ENCODE measurements around the gene ITGB3BP.

Gene ITGB3BP

DNA sequence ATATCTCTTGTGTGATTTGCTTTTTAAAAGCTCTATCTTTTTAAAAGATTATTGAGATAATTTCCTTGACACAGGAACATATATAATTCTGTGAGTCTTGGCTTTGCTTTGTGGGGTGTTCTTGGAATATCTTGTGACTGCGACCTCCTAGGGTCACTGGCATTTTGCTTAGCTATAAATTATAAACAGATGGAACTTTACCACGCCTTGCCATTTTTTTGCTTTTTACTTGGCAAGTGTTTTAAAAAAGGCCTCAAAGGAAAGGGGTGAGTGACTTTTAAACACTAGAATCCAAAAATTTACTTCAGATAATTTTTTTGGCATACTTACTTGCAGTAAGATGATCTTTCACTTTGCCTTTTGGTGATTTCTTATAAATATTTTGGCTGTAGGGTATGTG, 112.0 kb downstream of the ITGB3BP start:
- TF ChIP-seq, protein P1, sequence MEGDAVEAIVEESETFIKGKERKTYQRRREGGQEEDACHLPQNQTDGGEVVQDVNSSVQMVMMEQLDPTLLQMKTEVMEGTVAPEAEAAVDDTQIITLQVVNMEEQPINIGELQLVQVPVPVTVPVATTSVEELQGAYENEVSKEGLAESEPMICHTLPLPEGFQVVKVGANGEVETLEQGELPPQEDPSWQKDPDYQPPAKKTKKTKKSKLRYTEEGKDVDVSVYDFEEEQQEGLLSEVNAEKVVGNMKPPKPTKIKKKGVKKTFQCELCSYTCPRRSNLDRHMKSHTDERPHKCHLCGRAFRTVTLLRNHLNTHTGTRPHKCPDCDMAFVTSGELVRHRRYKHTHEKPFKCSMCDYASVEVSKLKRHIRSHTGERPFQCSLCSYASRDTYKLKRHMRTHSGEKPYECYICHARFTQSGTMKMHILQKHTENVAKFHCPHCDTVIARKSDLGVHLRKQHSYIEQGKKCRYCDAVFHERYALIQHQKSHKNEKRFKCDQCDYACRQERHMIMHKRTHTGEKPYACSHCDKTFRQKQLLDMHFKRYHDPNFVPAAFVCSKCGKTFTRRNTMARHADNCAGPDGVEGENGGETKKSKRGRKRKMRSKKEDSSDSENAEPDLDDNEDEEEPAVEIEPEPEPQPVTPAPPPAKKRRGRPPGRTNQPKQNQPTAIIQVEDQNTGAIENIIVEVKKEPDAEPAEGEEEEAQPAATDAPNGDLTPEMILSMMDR (conservative IDR thresholded peaks at IDR 0.05; ENCODE audit: low read depth, low read length) = no peak
- H3K4me3 ChIP-seq (ENCODE audit: low read depth, low read length) = no peak overlapping the region
- peak; percentile 25 for DNase-seq (ENCODE audit: low read depth)

GRCh38 chr1:63408331-63408730, 114.7 kb downstream of the ITGB3BP start:
- no peak for DNase-seq (ENCODE audit: low read depth)
- TF ChIP-seq, protein P1 (conservative IDR thresholded peaks at IDR 0.05; ENCODE audit: low read depth, low read length) = no peak
- no peak overlapping the region for H3K4me3 ChIP-seq (ENCODE audit: low read depth, low read length)

DNA sequence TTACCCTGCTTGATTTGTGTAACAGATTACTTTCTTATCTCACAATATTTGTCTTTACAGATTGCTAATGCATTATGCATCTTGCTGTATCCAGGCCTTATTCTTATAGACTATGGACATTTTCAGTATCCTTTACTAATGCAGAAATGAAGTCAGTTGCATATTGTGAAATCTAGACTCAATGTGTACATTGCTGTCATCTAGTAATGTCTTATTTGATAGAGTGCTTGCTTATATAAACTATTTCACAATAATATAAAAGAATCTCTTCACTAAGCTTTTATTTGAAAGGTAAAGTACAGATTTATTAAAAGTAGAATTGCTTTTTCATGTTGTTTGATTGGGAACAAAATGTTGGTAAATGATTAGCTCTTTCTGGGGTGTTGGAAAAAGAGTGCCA, 116.0 kb downstream of the ITGB3BP start:
- no peak overlapping the region for H3K4me3 ChIP-seq (ENCODE audit: low read depth, low read length)
- no peak for DNase-seq (ENCODE audit: low read depth)
- TF ChIP-seq, protein P1 (conservative IDR thresholded peaks at IDR 0.05; ENCODE audit: low read depth, low read length) = no peak

DNA sequence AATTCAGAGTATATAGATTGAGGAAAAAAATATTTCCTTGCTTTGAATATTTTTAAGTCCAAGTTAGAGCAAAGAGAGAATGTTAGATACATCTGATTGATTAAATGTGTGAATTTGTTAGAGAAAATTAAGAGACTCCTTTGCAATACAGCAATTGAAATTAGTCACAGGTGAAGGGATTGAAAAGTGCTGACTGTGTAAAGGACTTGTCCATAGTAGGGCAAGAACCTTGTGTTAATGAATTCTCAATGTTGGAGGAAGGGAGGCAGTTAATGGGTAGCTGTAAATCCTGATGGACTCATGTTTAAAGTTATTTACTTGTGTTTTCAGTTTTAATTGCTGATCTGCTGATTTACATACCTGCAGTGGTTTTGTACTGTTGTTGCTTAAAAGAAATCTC, 117.0 kb downstream of the ITGB3BP start:
- TF ChIP-seq, protein P1 (conservative IDR thresholded peaks at IDR 0.05; ENCODE audit: low read depth, low read length) = no peak
- H3K4me3 ChIP-seq (ENCODE audit: low read depth, low read length) = no peak overlapping the region
- DNase-seq (ENCODE audit: low read depth) = no peak

DNA sequence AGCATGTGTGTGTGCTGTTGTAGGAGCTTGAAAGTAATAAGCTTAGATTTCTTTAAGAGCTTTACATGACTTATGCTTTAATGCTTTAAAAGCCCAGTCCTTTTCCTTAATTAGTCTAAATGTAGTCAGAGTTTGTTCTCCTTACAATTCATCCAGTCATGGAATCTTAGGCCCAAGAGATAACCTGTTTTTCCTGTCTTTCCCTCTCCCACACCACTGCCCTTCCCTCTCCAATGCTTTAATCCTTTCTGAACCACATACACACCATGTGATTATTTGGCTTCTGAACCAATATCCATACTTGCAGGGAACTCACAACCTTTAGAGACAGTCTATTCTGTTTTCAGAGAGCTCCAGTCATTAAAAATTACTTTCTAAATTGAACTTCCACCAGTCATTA, 118.0 kb downstream of the ITGB3BP start:
- no peak for DNase-seq (ENCODE audit: low read depth)
- no peak overlapping the region for H3K4me3 ChIP-seq (ENCODE audit: low read depth, low read length)
- TF ChIP-seq, protein P1 (conservative IDR thresholded peaks at IDR 0.05; ENCODE audit: low read depth, low read length) = no peak

- TF ChIP-seq, protein P1 (conservative IDR thresholded peaks at IDR 0.05; ENCODE audit: low read depth, low read length) = no peak
- DNase-seq (ENCODE audit: low read depth) = no peak
- no peak overlapping the region for H3K4me3 ChIP-seq (ENCODE audit: low read depth, low read length)
Observed at GRCh38 chr1:63403386-63403785, 119.6 kb downstream of the ITGB3BP start.

GRCh38 chr1:63401945-63402344, 121.1 kb downstream of the ITGB3BP start:
- H3K4me3 ChIP-seq (ENCODE audit: low read depth, low read length) = no peak overlapping the region
- TF ChIP-seq, protein P1 (conservative IDR thresholded peaks at IDR 0.05; ENCODE audit: low read depth, low read length) = no peak
- no peak for DNase-seq (ENCODE audit: low read depth)

Data from choroid plexus epithelial cell (primary cell).